ENCODE results near the gene MID1IP1. TPM values are rescaled to one million over a fixed set of nuclear protein-coding genes. Genes with fewer than 3 reads are reported as not detected.

The MID1IP1 gene
- total and polyA plus RNA-seq, 2 of the 8 experiments (the other 6 are each of a cell fraction or from before 2014, with no cell fraction given) = 118 to 128 TPM

- Histone ChIP-seq H4K8ac (ENCODE audit: extremely low read depth, insufficient read depth, low read length) (no peak overlapping the region), H3K23ac (ENCODE audit: insufficient read length) (no peak overlapping the region), H3K27ac (ENCODE audit: low read depth, low read length) (no peak overlapping the region), H3K79me1 (ENCODE audit: low read depth, low read length) (no peaks in the 10 kb centered on the region), H4K20me1 (replicated peaks in 1 of 2; ENCODE audit: control insufficient read depth in 1 of 2, insufficient read depth in 2 of 2, low read length in 2 of 2) (no peaks in the 10 kb centered on the region), H2BK15ac (ENCODE audit: low read length) (no peak overlapping the region), H3K18ac (ENCODE audit: extremely low read depth, low read length) (no peak overlapping the region), H3K4me1 (replicated peaks in 1 of 4; ENCODE audit: control insufficient read depth in 3 of 4, insufficient read depth in 4 of 4, low read length in 3 of 4) (peaks cover 0 to 4% (median 0%) of the 10 kb centered on the region in 4 experiments; a peak in 1 of 7 replicates), H4K91ac (replicated peaks; ENCODE audit: insufficient read length, low read length) (no peak overlapping the region), H3K4ac (replicated peaks; ENCODE audit: insufficient read length, low read depth, low read length) (no peak overlapping the region), H2BK5ac (ENCODE audit: low read depth, low read length) (no peak overlapping the region), H3K9ac (replicated peaks in 1 of 4; ENCODE audit: extremely low read depth in 1 of 4, low read depth in 3 of 4, low read length in 3 of 4) (no peak overlapping the region), H4K5ac (ENCODE audit: insufficient read length, low read depth, low read length) (no peak overlapping the region), H3K27me3 (replicated peaks in 1 of 4; ENCODE audit: control insufficient read depth in 3 of 4, extremely low read depth in 1 of 4, insufficient read depth in 3 of 4, low read length in 3 of 4) (no peaks in the 10 kb centered on the region), H2AK5ac (ENCODE audit: low read depth, low read length) (no peak overlapping the region), H3K4me2 (ENCODE audit: insufficient read depth in 1 of 2, low read depth in 2 of 2, low read length in 2 of 2) (no peak overlapping the region), H3K56ac (replicated peaks; ENCODE audit: insufficient read length, low read depth, low read length) (no peak overlapping the region), H2AFZ (ENCODE audit: low read length) (no peak overlapping the region), H3K36me3 (ENCODE audit: control insufficient read depth in 2 of 4, insufficient read depth in 4 of 4, low read length in 3 of 4) (no peaks in the 10 kb centered on the region), H2BK12ac (ENCODE audit: low read depth, low read length) (no peak overlapping the region), H2BK120ac (replicated peaks; ENCODE audit: low read depth, low read length) (no peak overlapping the region), H2BK20ac (ENCODE audit: low read length) (no peak overlapping the region), H3K4me3 (ENCODE audit: extremely low read depth in 1 of 4, insufficient read depth in 2 of 4, low read depth in 3 of 4, low read length in 4 of 4) (no peak overlapping the region), H3K23me2 (ENCODE audit: low read depth, low read length) (no peaks in the 10 kb centered on the region), H3K14ac (ENCODE audit: insufficient read length) (no peak overlapping the region), H3K9me3 (ENCODE audit: insufficient read depth in 2 of 2, low read depth in 1 of 2, low read length in 1 of 2) (no peaks in the 10 kb centered on the region), H3K79me2 (ENCODE audit: control insufficient read depth in 1 of 2, insufficient read depth in 2 of 2, low read length in 2 of 2) (no peaks in the 10 kb centered on the region)
- DNase-seq (ENCODE audit: low read depth in 1 of 2, low spot score in 2 of 2) (no peak), FAIRE-seq (no peak)
- ChIA-PET POLR2A (ENCODE audit: partially characterized antibody) (no interaction called here), CTCF (ENCODE audit: partially characterized antibody) (interaction anchor here (1.3 kb wide), 1 partner anchor 18 kb away, joined by 3 read pairs; no protein-coding TSS in a partner anchor)
- 100% methylated on average over 2 of the region's 2 CpGs; no CpG with 5 or more reads in 1 of the 2 experiments for WGBS, 2 experiments (ENCODE audit: extremely low coverage in 1 of 2, insufficient coverage in 1 of 2, insufficient read length in 1 of 2, insufficient replicate concordance in 2 of 2, low coverage in 1 of 2, low lambda C conversion rate in 2 of 2, missing lambda C conversion rate in 1 of 2)
- TF ChIP-seq NRF1 (IDR thresholded peaks at IDR 0.05; ENCODE audit: low read depth, low read length) (no peak), SP2 (IDR thresholded peaks at IDR 0.05; ENCODE audit: low read length) (no peak), CHD2 (IDR thresholded peaks at IDR 0.05; ENCODE audit: low read length) (no peak)
These were observed 36.1 kb downstream of the MID1IP1 start for GRCh38 chrX:38837389-38837788.
